ENCODE measurements around the gene SYT12.

- TF ChIP-seq POLR2A (IDR thresholded peaks at IDR 0.05; ENCODE audit: low read length) = no peak
- no peak for TF ChIP-seq GATA1 (IDR thresholded peaks at IDR 0.05; ENCODE audit: low read depth, low read length)
Observed at GRCh38 chr11:67022341-67022933, 497 bp upstream of the SYT12 start.
